ENCODE measurements around the gene LRRC61.
A peak's percentile ranks its signal among the peaks of the same experiment; 100 is the strongest.

The LRRC61 gene

GRCh38 chr7:150334108-150334507, 11.0 kb downstream of the LRRC61 start:
- in situ Hi-C loops (cut with MboI; ENCODE audit: low sequenced_read_pairs, unreplicated experiment): no loop called here
- TF ChIP-seq, protein P1, sequence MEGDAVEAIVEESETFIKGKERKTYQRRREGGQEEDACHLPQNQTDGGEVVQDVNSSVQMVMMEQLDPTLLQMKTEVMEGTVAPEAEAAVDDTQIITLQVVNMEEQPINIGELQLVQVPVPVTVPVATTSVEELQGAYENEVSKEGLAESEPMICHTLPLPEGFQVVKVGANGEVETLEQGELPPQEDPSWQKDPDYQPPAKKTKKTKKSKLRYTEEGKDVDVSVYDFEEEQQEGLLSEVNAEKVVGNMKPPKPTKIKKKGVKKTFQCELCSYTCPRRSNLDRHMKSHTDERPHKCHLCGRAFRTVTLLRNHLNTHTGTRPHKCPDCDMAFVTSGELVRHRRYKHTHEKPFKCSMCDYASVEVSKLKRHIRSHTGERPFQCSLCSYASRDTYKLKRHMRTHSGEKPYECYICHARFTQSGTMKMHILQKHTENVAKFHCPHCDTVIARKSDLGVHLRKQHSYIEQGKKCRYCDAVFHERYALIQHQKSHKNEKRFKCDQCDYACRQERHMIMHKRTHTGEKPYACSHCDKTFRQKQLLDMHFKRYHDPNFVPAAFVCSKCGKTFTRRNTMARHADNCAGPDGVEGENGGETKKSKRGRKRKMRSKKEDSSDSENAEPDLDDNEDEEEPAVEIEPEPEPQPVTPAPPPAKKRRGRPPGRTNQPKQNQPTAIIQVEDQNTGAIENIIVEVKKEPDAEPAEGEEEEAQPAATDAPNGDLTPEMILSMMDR (IDR thresholded peaks at IDR 0.05; ENCODE audit: borderline replicate concordance, control extremely low read depth, extremely low read depth, insufficient read depth, missing control alignments): no peak
- DNase-seq (ENCODE audit: low spot score): peak; percentile 21

- TF ChIP-seq, protein P1 (IDR thresholded peaks at IDR 0.05; ENCODE audit: borderline replicate concordance, control extremely low read depth, extremely low read depth, insufficient read depth, missing control alignments): no peak
- DNase-seq (ENCODE audit: low spot score): peak; percentile 25
- in situ Hi-C loops (cut with MboI; ENCODE audit: low sequenced_read_pairs, unreplicated experiment): no loop called here
These were observed 12.1 kb downstream of the LRRC61 start for GRCh38 chr7:150335108-150335773.

DNA sequence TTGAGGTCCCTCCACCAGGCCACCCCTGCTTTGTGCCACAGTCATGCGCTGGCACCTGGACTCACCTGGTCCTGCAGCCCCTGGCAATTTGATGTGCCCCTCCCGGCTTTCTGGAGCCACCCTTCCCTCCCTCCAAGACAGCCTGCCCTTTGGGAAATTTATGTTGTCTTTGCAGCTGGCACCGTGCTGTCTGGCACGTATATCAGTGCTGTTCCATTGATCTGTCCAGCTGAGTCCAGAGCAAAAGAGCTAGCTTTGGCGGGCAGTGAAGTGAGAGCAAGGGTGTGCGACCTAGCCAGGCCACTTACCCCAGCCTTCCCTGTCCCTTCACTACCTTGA, 12.6 kb downstream of the LRRC61 start:
- DNase-seq (ENCODE audit: low spot score): no peak
- TF ChIP-seq, protein P1 (IDR thresholded peaks at IDR 0.05; ENCODE audit: borderline replicate concordance, control extremely low read depth, extremely low read depth, insufficient read depth, missing control alignments): no peak
- in situ Hi-C loops (cut with MboI; ENCODE audit: low sequenced_read_pairs, unreplicated experiment): no loop called here

DNA sequence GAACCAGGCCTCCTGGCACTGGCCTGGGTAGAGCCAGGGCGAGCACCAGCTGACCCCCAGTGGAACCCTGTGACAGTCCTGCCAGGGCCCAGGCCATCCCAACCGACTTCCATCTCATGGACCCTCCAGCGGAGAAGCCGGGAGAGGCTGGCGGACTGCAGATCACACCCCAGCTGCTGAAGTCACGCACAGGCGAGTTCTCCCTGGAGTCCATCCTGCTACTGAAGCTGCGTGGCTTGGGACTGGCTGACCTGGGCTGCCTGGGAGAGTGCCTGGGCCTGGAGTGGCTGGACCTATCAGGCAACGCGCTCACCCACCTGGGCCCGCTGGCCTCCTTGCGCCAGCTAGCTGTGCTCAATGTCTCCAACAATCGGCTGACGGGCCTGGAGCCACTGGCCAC, 13.6 kb downstream of the LRRC61 start:
- no peak for DNase-seq (ENCODE audit: low spot score)
- TF ChIP-seq, protein P1 (IDR thresholded peaks at IDR 0.05; ENCODE audit: borderline replicate concordance, control extremely low read depth, extremely low read depth, insufficient read depth, missing control alignments): no peak
- in situ Hi-C loops (cut with MboI; ENCODE audit: low sequenced_read_pairs, unreplicated experiment): no loop called here

DNA sequence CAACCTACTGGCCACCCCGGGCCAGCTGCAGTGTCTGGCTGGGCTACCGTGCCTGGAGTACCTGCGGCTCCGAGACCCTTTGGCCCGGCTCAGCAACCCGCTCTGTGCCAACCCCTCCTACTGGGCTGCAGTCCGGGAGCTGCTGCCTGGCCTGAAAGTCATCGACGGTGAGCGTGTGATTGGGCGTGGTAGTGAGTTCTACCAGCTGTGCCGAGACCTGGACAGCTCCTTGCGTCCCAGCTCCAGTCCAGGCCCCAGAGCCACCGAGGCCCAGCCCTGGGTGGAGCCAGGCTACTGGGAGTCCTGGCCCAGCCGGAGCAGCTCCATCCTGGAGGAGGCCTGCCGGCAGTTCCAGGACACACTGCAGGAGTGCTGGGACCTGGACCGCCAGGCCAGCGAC, 14.0 kb downstream of the LRRC61 start:
- TF ChIP-seq, protein P1 (IDR thresholded peaks at IDR 0.05; ENCODE audit: borderline replicate concordance, control extremely low read depth, extremely low read depth, insufficient read depth, missing control alignments): no peak
- in situ Hi-C loops (cut with MboI; ENCODE audit: low sequenced_read_pairs, unreplicated experiment): no loop called here
- no peak for DNase-seq (ENCODE audit: low spot score)

DNA sequence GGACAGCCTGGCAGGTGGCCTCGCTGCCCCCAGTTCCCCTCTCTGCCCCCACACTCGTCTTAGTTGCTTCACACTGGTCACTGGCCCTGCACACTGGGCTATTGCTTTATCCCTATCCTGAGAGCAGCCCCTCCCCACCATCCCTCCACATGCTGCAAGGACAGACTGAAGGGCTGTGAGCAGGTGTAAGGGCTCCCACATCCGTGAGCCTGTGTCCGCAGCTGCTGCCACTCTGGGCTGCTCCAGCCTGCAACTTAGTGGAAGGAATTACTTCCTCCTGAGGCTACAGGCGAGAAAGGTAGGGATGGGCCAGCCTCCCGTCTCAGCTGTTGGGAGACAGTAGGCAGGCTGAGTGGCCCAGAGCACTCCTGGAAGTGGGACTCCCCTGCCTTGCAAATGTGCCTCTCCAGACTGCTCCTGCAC, 14.5 kb downstream of the LRRC61 start:
- TF ChIP-seq, protein P1 (IDR thresholded peaks at IDR 0.05; ENCODE audit: borderline replicate concordance, control extremely low read depth, extremely low read depth, insufficient read depth, missing control alignments): no peak
- in situ Hi-C loops (cut with MboI; ENCODE audit: low sequenced_read_pairs, unreplicated experiment): no loop called here
- no peak for DNase-seq (ENCODE audit: low spot score)
